HTERT RPE-1 (cell line): Measurements from ENCODE around the gene COL15A1.

ENCODE experiments used
- in situ Hi-C: fragments of 300-500 bp; cut with MboI; formaldehyde crosslinking; loops from 4 replicates; pipeline ENCODE4 v1.14.3; 2020; ENCODE audit warnings: low sequenced_read_pairs

The COL15A1 gene

GRCh38 chr9:98944057-98944733 is 488 bp downstream of the COL15A1 start:
- in situ Hi-C loops, result no loop called here

GRCh38 chr9:98944734-98945074 is 997 bp downstream of the COL15A1 start:
- in situ Hi-C loops, result no loop called here

- in situ Hi-C loops, result no loop called here
These were observed 5.9 kb downstream of the COL15A1 start for GRCh38 chr9:98949565-98949964.

GRCh38 chr9:98950262-98950661 is 6.6 kb downstream of the COL15A1 start:
- in situ Hi-C loops, result no loop called here

GRCh38 chr9:98951967-98952366 is 8.3 kb downstream of the COL15A1 start:
- in situ Hi-C loops, result no loop called here

GRCh38 chr9:98953581-98954243 is 10.0 kb downstream of the COL15A1 start:
- in situ Hi-C loops, result no loop called here

- in situ Hi-C loops, result no loop called here
These were observed 10.5 kb downstream of the COL15A1 start for GRCh38 chr9:98954244-98954610.

- in situ Hi-C loops, result no loop called here
These were observed 11.6 kb downstream of the COL15A1 start for GRCh38 chr9:98955259-98955658.

- in situ Hi-C loops, result no loop called here
These were observed 14.1 kb downstream of the COL15A1 start for GRCh38 chr9:98957826-98958225.

- in situ Hi-C loops, result no loop called here
These were observed 14.7 kb downstream of the COL15A1 start for GRCh38 chr9:98958271-98958984.

- in situ Hi-C loops, result no loop called here
These were observed 16.7 kb downstream of the COL15A1 start for GRCh38 chr9:98960409-98960808.

- in situ Hi-C loops, result no loop called here
These were observed 17.9 kb downstream of the COL15A1 start for GRCh38 chr9:98961513-98962180.

- in situ Hi-C loops, result no loop called here
These were observed 18.5 kb downstream of the COL15A1 start for GRCh38 chr9:98962181-98962560.

GRCh38 chr9:98962861-98963260 is 19.2 kb downstream of the COL15A1 start:
- in situ Hi-C loops, result no loop called here

GRCh38 chr9:98964201-98964600 is 20.5 kb downstream of the COL15A1 start:
- in situ Hi-C loops, result no loop called here

GRCh38 chr9:98964911-98965336 is 21.2 kb downstream of the COL15A1 start:
- in situ Hi-C loops, result no loop called here

GRCh38 chr9:98966676-98967075 is 23.0 kb downstream of the COL15A1 start:
- in situ Hi-C loops, result no loop called here

- in situ Hi-C loops, result no loop called here
These were observed 23.6 kb downstream of the COL15A1 start for GRCh38 chr9:98967257-98967656.

- in situ Hi-C loops, result no loop called here
These were observed 24.0 kb downstream of the COL15A1 start for GRCh38 chr9:98967680-98968079.

- in situ Hi-C loops, result no loop called here
These were observed 25.1 kb downstream of the COL15A1 start for GRCh38 chr9:98968601-98969337.

- in situ Hi-C loops, result no loop called here
These were observed 26.9 kb downstream of the COL15A1 start for GRCh38 chr9:98970532-98971041.
